ENCODE data around the gene CDK6. TPM values are rescaled to one million over a fixed set of nuclear protein-coding genes. Genes with fewer than 3 reads are reported as not detected.

Gene CDK6
- total and polyA plus RNA-seq, 2 of the 8 experiments (the other 6 are each of a cell fraction or from before 2014, with no cell fraction given), result 5.9 to 18.9 TPM

DNA sequence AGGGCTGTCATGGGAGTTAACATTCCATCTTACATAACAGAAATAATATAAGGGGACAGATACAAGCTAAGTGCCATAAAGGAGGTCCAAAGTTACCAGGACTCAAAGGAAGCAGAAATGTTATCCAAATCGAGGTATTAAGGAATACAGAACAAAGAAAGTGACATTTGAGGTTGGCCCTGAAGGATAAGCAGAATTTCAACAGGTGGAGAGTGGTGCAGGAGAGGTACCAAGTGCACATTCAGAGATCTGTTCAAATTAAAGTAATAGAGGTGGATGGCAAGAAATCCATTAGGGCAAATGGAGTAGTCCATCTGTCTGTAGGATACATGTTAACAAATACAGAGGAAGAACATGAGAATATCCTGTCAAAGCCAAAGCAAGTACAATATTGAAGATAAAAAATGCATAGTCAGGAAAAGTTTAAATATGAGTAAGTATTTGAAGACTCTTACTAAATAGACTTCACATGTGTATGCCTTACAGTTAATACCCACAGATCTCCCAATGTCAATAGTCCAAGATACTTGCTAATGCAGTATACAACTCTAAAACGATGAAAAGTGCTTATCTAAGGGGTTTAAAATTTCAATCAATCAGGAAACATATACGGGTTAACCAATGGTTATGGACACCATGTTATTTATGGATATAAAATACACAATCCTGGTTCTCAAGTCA, 10.0 kb downstream of the CDK6 start (continued):
- TF ChIP-seq CHD7 (IDR thresholded peaks at IDR 0.05; ENCODE audit: insufficient replicate concordance, low read length), result no peak
- no peak for TF ChIP-seq JUN (IDR thresholded peaks at IDR 0.05; ENCODE audit: low read depth, low read length)
- TF ChIP-seq ZNF274 (IDR thresholded peaks at IDR 0.05; ENCODE audit: borderline replicate concordance, extremely low read depth, low read length), result no peak

Measured in H1 (cell line).